ENCODE measurements around the gene BRD3. TPM values are rescaled to one million over a fixed set of nuclear protein-coding genes. Genes with fewer than 3 reads are reported as not detected.

BRD3 gene
- polyA plus RNA-seq, 3 donors = 16.4 to 18.2 (median 17.1) TPM

- H3K27ac Mint-ChIP-seq = peak overlapping the region; percentile 88 to 95 (median 93)
- H3K27ac ChIP-seq (ENCODE audit: low read depth in 1 of 2, low read length in 2 of 2) = peak overlapping the region; percentile 61 to 80
- H3K4me1 ChIP-seq (ENCODE audit: control insufficient read depth in 1 of 2, insufficient read depth in 2 of 2, low read length in 2 of 2) = peaks cover 53 to 59% of the 10 kb centered on the region in 2 donors
- peaks cover 18 to 25% (median 25%) of the 10 kb centered on the region in 3 donors for H3K27me3 Mint-ChIP-seq (ENCODE audit: low read depth in 3 of 3)
- intact Hi-C loops (cut with micrococcal nuclease) = loop anchor here (2.0 to 10.0 kb wide), 4 partner anchors 42 to 858 kb away; partner anchors contain the start of genes WDR5 (in 2 of the 2), BRD3OS (in 1 of the 2) and RXRA (in 1 of the 2)
- H3K27me3 ChIP-seq (ENCODE audit: control insufficient read depth in 2 of 2, insufficient read depth in 2 of 2, low read length in 2 of 2) = peaks cover 0 to 19% of the 10 kb centered on the region in 2 donors
- H3K79me2 ChIP-seq (ENCODE audit: insufficient read depth, low read length) = peaks cover 57% of the 10 kb centered on the region
- H3K9me3 ChIP-seq (replicated peaks in 1 of 2; ENCODE audit: control insufficient read depth in 1 of 2, insufficient read depth in 1 of 2, low read length in 2 of 2) = no peaks in the 10 kb centered on the region
- H3K4me3 Mint-ChIP-seq = peak overlapping the region; percentile 87 to 94
- peak overlapping the region; percentile 89 for H3K4me2 ChIP-seq (replicated peaks; ENCODE audit: extremely low read depth, low read length, poor library complexity, severe bottlenecking)
- H3K4me1 Mint-ChIP-seq = peaks cover 51% of the 10 kb centered on the region
- H4K20me1 ChIP-seq (ENCODE audit: insufficient read depth, low read length) = peaks cover 56% of the 10 kb centered on the region
- WGBS (ENCODE audit: insufficient coverage) = 0% methylated on average over 5 of the region's 9 CpGs
- H3K9ac ChIP-seq (ENCODE audit: insufficient read depth, low read length, poor library complexity, severe bottlenecking) = peak overlapping the region; percentile 74
- H3K9me3 Mint-ChIP-seq = no peaks in the 10 kb centered on the region
- peaks cover 12 to 18% of the 10 kb centered on the region in 2 donors for H3K36me3 Mint-ChIP-seq
- H3K4me3 ChIP-seq (replicated peaks in 1 of 3; ENCODE audit: low read depth in 2 of 3, low read length in 3 of 3) = peak overlapping the region; percentile 43 to 87 (median 73)
- H3K36me3 ChIP-seq (replicated peaks in 1 of 2; ENCODE audit: control insufficient read depth in 1 of 2, insufficient read depth in 2 of 2, low read length in 2 of 2) = no peaks in the 10 kb centered on the region
- no peak for TF ChIP-seq CTCF (IDR thresholded peaks at IDR 0.05)
- peak in 1 of 3 donors; percentile 3 for DNase-seq
- no peak overlapping the region for H2AFZ ChIP-seq (ENCODE audit: insufficient read depth, low read depth, low read length, poor library complexity, severe bottlenecking)
These were observed 1.3 kb downstream of the BRD3 start for GRCh38 chr9:134066526-134066912.

- DNase-seq = peak; percentile 58 to 75 (median 69)
- peaks cover 14 to 21% (median 18%) of the 10 kb centered on the region in 3 donors for H3K27me3 Mint-ChIP-seq (ENCODE audit: low read depth in 3 of 3)
- Histone ChIP-seq H3K4me1 (ENCODE audit: control insufficient read depth in 1 of 2, insufficient read depth in 2 of 2, low read length in 2 of 2) (peaks cover 60 to 66% of the 10 kb centered on the region in 2 donors), H3K4me3 (replicated peaks in 1 of 3; ENCODE audit: low read depth in 2 of 3, low read length in 3 of 3) (peak overlapping the region; percentile 43 to 87 (median 73)), H3K27me3 (ENCODE audit: control insufficient read depth in 2 of 2, insufficient read depth in 2 of 2, low read length in 2 of 2) (peaks cover 0 to 17% of the 10 kb centered on the region in 2 donors), H4K20me1 (ENCODE audit: insufficient read depth, low read length) (peaks cover 63% of the 10 kb centered on the region), H3K9me3 (replicated peaks in 1 of 2; ENCODE audit: control insufficient read depth in 1 of 2, insufficient read depth in 1 of 2, low read length in 2 of 2) (no peaks in the 10 kb centered on the region), H2AFZ (ENCODE audit: insufficient read depth, low read depth, low read length, poor library complexity, severe bottlenecking) (peak overlapping the region; percentile 12), H3K36me3 (replicated peaks in 1 of 2; ENCODE audit: control insufficient read depth in 1 of 2, insufficient read depth in 2 of 2, low read length in 2 of 2) (no peaks in the 10 kb centered on the region), H3K79me2 (ENCODE audit: insufficient read depth, low read length) (peaks cover 64% of the 10 kb centered on the region), H3K4me2 (replicated peaks; ENCODE audit: extremely low read depth, low read length, poor library complexity, severe bottlenecking) (peak overlapping the region; percentile 89), H3K27ac (ENCODE audit: low read depth in 1 of 2, low read length in 2 of 2) (peak overlapping the region; percentile 61 to 80), H3K9ac (ENCODE audit: insufficient read depth, low read length, poor library complexity, severe bottlenecking) (peak overlapping the region; percentile 74)
- no peak for TF ChIP-seq CTCF (IDR thresholded peaks at IDR 0.05)
- H3K9me3 Mint-ChIP-seq = no peaks in the 10 kb centered on the region
- H3K4me3 Mint-ChIP-seq = peak overlapping the region; percentile 87 to 94
- H3K36me3 Mint-ChIP-seq = peaks cover 12 to 18% of the 10 kb centered on the region in 2 donors
- intact Hi-C loops (cut with micrococcal nuclease) = loop anchor here (2.0 to 10.0 kb wide), 4 partner anchors 41 to 859 kb away; partner anchors contain the start of genes WDR5 (in 2 of the 2), BRD3OS (in 1 of the 2) and RXRA (in 1 of the 2)
- WGBS (ENCODE audit: insufficient coverage) = 4% methylated on average over 18 of the region's 28 CpGs
- peak overlapping the region; percentile 88 to 95 (median 93) for H3K27ac Mint-ChIP-seq
- peaks cover 58% of the 10 kb centered on the region for H3K4me1 Mint-ChIP-seq
These were observed 2.0 kb downstream of the BRD3 start for GRCh38 chr9:134065612-134066419.
